Tibial artery (tissue), 4 donors: ENCODE data around the gene ADAMTS7.
"Not testable (repeated sequence)": the region's sequence is repeated elsewhere in the genome, so short reads cannot be mapped to it uniquely, and the experiment has no call there.

Source experiments
- DNase-seq, 2 donors: peaks; one replicate each; pipeline ENCODE4 v3.0.0-alpha.2; 2019
- H3K27ac ChIP-seq, 2 donors: fragments of 200-600 bp; sonication (generic) in 1 of 2; 1 replicate in 1 of 2; 2 replicates in 1 of 2; pipeline ENCODE4 v1.5.1; 2018 to 2019; ENCODE audit warnings: mild to moderate bottlenecking in 1 of 2
- H3K27me3 ChIP-seq, 2 donors: fragments of 200-600 bp; sonication (generic) in 1 of 2; one replicate each; pipeline versions ENCODE4 v1.5.1 to v1.6.0; 2016 to 2019
- H3K36me3 ChIP-seq, 3 donors: fragments of 200-600 bp; sonication (generic) in 2 of 3; one replicate each; pipeline ENCODE4 v1.5.1; 2016 to 2019; ENCODE audit warnings: mild to moderate bottlenecking in 2 of 3
- H3K4me1 ChIP-seq, 4 donors: fragments of 200-600 bp; sonication (generic) in 2 of 4; 1 replicate in 3 of 4; 2 replicates in 1 of 4; pipeline ENCODE4 v1.5.1; 2016 to 2019
- H3K4me3 ChIP-seq, 2 donors: fragments of 200-600 bp; sonication (generic) in 1 of 2; 1 replicate in 1 of 2; 2 replicates in 1 of 2; pipeline ENCODE4 v1.5.1; 2018 to 2019; ENCODE audit warnings: mild to moderate bottlenecking in 2 of 2
- H3K9me3 ChIP-seq, 3 donors: fragments of 200-600 bp; sonication (generic) in 1 of 3; one replicate each; pipeline ENCODE4 v1.5.1; 2016 to 2019
- intact Hi-C: fragments of 100-400 bp; cut with DNase I; formaldehyde crosslinking; loops from one replicate; pipeline ENCODE4 v1.15.0; 2023; ENCODE audit warnings: low total_unique reads
- TF ChIP-seq, protein P1 (sequence below), 2 experiments: fragments of 200-600 bp in 1 of 2; fragments of 450-650 bp in 1 of 2; IDR thresholded peaks; one replicate each; pipeline ENCODE4 v1.5.1; 2017 to 2019; ENCODE audit warnings: antibody characterized with exemption in 2 of 2, mild to moderate bottlenecking in 1 of 2, moderate library complexity in 1 of 2

The ADAMTS7 gene

DNA sequence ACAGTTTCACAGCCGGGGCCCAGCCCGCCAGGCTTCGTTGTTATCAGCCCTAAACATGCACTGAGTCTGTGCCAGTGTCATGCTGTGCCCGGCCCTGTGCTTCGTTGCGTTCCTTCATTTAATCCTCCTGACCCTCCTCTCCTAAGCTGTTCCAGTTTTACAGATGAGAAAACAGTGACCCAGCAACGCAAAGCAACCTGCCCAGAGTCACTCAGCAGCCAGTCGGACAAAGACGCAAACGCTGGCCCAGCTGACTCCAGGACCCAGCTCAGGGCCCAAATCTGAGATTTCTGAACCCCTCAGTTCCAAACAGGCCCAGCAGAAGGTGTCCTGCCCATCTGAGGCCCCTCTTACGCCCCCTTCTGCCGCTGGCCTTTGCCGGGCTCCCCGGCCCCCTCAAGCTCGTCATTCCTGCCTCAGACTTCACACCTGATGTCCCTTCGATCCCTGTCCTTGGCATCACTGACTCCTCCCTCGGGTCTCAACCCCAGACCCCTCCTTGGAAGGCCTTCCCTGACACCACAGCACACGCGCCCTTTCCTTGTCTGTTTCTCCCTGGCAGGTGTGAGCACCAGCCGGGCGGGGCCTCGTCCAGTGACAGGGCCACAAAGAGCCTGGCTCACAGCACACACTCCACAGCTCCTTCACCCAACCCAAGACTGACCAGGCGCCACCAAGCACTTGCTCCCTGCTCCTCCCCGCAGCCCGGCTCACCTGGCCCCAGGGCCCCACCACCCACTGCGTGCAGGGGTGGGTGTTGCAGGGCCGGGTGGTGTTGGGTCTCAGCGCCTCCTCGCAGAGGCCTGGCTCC, 48.1 kb downstream of the ADAMTS7 start:
- intact Hi-C loops, result no loop called here
- peaks cover 0 to 21% (median 10%) of the 10 kb centered on the region in 4 donors for H3K4me1 ChIP-seq
- no peaks in the 10 kb centered on the region for H3K9me3 ChIP-seq
- H3K36me3 ChIP-seq, result no peaks in the 10 kb centered on the region
- H3K27ac ChIP-seq, result no peak overlapping the region
- H3K27me3 ChIP-seq, result no peaks in the 10 kb centered on the region
- H3K4me3 ChIP-seq, result no peak overlapping the region
- peak in 1 of 2 donors; percentile 55 for DNase-seq
- TF ChIP-seq, protein P1, sequence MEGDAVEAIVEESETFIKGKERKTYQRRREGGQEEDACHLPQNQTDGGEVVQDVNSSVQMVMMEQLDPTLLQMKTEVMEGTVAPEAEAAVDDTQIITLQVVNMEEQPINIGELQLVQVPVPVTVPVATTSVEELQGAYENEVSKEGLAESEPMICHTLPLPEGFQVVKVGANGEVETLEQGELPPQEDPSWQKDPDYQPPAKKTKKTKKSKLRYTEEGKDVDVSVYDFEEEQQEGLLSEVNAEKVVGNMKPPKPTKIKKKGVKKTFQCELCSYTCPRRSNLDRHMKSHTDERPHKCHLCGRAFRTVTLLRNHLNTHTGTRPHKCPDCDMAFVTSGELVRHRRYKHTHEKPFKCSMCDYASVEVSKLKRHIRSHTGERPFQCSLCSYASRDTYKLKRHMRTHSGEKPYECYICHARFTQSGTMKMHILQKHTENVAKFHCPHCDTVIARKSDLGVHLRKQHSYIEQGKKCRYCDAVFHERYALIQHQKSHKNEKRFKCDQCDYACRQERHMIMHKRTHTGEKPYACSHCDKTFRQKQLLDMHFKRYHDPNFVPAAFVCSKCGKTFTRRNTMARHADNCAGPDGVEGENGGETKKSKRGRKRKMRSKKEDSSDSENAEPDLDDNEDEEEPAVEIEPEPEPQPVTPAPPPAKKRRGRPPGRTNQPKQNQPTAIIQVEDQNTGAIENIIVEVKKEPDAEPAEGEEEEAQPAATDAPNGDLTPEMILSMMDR (IDR thresholded peaks at IDR 0.05), result no peak

DNA sequence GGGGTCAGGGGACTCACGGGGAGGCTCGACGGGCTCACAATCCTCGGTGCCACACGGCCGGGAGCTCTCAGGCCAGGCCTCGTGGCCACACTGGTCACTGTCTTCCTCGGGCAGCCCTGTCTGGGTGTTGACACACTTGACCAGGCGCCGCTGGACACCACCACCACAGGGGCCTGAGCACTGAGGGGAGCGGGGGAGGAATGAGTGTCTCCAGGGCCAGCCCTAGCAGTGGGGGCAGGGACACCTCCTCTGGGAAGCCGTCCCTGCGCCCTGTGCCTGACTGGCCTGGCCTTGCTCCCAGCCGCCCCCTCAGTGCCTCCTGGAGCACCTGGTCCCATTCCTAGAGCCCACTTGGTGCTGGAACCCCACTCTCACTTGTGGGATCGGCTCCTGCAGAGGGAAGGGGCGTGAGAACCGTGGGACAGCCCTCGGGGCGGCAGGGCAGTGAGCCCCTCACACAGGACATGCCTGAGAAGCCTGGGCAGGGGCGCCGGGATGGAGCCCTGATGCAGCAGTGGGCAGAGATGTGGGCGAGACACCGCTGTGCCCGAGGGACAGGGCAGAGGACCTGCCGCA, 48.8 kb downstream of the ADAMTS7 start:
- H3K27me3 ChIP-seq, H3K27ac ChIP-seq, DNase-seq, H3K36me3 ChIP-seq, intact Hi-C loops, H3K4me3 ChIP-seq, H3K9me3 ChIP-seq: not testable (repeated sequence)
- H3K4me1 ChIP-seq, result peaks cover 0 to 25% (median 13%) of the 10 kb centered on the region in 4 donors

DNA sequence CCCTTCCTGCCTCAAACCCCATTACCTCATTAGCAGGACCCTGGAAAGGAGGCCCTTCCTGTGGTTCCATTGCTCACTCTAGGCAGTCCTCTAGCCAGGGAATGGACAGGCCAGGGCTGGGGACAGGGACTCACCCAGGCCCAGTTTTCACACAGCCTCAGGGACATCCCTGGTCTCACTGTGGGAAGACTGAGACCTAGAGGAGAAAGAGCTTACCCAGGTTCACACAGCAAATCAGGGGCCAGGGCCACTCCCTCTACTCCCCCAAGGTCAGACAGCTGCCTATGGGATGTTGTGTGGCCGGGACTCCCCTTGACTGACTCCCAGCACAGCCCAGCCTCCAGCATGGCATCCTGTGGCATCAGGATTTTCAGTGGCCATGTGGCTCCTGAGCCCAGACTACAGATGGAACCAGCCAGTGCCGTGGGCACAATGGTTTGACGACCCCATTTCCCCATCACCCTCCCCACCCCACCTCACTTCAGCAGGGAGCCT, 49.3 kb downstream of the ADAMTS7 start:
- Histone ChIP-seq H3K27ac (peak overlapping the region in 1 of 2 donors; percentile 83), H3K27me3 (no peaks in the 10 kb centered on the region), H3K9me3 (no peaks in the 10 kb centered on the region), H3K4me3 (no peak overlapping the region), H3K36me3 (no peaks in the 10 kb centered on the region), H3K4me1 (peaks cover 0 to 30% (median 18%) of the 10 kb centered on the region in 4 donors)
- TF ChIP-seq, protein P1 (IDR thresholded peaks at IDR 0.05), result no peak
- DNase-seq, result no peak
- intact Hi-C loops, result no loop called here

DNA sequence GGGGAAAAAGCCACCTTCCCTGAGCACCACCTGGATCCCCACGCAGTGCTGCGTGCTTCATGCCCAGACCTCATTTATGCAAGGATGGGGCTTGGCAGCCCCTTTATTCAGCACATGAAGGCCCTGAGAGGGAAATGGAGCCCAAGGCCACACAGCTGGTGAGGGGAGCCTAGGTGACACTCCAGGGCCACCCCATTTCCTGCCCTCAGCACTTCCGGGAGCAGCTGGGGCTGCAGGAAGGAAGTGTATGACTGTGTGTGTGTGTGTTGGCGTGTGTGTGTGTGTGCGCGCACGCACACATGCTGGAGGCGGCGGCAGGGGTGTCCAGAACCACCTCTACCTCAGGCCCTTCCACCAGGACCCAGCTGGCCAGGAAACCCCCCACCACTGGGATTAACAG, 49.8 kb downstream of the ADAMTS7 start:
- H3K9me3 ChIP-seq, intact Hi-C loops: not testable (repeated sequence)
- DNase-seq, result peak in 1 of 2 donors; percentile 21

DNA sequence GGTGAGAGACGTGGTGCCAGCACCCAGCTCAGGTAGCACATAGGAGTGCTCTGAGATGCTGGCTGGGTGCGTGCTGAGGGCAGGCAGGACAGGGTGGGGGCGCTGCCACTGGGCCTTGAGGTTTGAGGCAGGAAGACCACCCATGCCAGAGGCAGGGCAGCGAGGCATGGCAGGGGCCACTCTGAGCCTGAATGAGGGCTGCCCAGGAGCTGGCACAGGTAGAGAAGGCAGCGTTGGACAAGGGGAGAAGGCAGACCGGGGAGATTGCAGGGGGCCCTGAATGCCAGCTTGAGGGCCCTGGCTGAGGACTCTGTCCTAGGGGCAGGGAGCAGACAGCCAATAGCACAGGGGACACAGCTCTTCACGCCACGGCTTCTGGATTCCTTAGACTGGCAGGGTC, 50.2 kb downstream of the ADAMTS7 start:
- intact Hi-C loops, result no loop called here
- peak in 1 of 2 donors; percentile 18 for DNase-seq
- H3K27ac ChIP-seq, result peak overlapping the region; percentile 75 to 83

More for the DNA sequence above, 49.8 kb downstream of the ADAMTS7 start:
- H3K27me3 ChIP-seq, H3K36me3 ChIP-seq, H3K4me3 ChIP-seq: not testable (repeated sequence)
- Histone ChIP-seq H3K4me1 (peaks cover 0 to 34% (median 21%) of the 10 kb centered on the region in 4 donors), H3K27ac (peak overlapping the region in 1 of 2 donors; percentile 83)

DNA sequence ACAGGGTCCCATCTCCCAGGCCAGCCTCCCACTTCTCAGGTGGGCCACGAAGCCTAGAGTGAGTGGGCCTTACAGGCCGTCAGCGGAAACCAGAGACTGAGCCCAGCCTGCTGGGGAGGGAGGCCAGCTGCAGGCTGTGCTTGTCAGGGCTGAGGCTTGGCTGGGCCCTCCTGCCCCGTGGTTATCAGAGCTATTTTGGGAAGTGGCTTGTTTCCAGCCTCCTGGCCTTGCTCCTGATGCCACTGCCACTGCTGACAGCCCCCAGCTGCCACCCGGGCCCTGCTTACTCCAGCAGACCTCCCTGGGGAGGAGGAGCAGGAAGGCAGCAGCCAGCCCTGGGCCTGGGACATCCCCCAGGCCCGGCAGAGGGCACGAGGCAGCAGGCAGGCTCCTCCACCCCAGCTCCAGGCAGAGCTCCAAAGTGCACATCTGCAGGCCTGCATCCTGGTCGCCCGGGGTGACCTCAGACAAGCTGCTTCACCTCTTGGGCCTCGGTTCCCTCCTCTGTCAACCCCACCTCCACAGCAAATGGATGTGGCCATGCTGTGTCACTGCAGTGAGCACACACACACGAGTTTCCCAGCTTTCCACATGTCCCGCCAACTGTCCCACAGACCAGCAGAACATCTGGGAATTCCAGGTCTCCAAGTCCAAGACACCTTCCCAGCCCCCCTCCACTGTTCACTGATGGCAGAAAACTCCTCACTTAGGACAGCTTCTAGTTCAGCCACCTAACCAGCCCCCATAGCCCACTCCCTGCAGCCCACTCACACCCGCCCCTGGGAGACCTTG, 51.0 kb downstream of the ADAMTS7 start:
- H3K27me3 ChIP-seq, H3K9me3 ChIP-seq, H3K4me3 ChIP-seq, intact Hi-C loops, H3K36me3 ChIP-seq: not testable (repeated sequence)
- peaks cover 0 to 43% (median 23%) of the 10 kb centered on the region in 4 donors for H3K4me1 ChIP-seq
- peak overlapping the region; percentile 75 to 83 for H3K27ac ChIP-seq
- TF ChIP-seq, protein P1 (IDR thresholded peaks at IDR 0.05), result peak in 1 of 2 experiments; percentile 30
- peak; percentile 64 to 92 for DNase-seq

More for the DNA sequence above, 50.2 kb downstream of the ADAMTS7 start:
- Histone ChIP-seq H3K27me3 (no peaks in the 10 kb centered on the region), H3K4me1 (peaks cover 0 to 38% (median 23%) of the 10 kb centered on the region in 4 donors), H3K9me3 (no peaks in the 10 kb centered on the region), H3K36me3 (no peaks in the 10 kb centered on the region), H3K4me3 (no peak overlapping the region)
- TF ChIP-seq, protein P1 (IDR thresholded peaks at IDR 0.05), result no peak

DNA sequence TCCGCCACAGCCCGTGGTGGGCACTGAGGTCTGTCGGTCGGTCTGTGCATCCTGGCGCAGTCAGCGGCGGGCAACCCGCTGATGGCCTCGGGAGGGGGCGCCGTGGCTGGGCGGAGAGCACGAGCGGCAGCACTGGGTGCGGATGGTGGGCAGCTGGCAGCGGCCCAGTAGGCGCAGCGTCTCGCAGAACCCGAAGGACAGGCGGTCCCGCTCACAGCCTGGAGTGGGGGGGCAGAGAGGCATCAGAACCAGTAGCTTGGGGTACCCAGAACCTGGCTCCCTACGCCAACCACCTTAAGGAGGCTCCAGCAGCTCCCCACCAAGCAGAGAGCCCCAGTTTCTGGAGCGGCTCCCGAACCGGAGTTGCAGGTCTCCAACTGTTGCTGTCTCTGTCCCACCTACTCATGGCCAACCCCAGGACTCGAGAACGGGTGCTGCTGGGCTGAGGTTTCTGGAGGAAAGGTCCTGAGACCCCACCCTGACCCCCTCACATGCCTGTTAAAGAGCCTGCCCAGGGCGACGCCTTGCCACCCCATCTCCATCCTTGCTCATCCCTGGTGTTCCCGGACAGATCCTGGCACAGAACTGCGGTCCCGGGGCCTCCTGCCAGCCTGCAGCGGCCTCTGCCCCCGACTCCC, 51.8 kb downstream of the ADAMTS7 start:
- intact Hi-C loops, result loop anchor here (10.0 kb wide), 1 partner anchor 115 kb away; the partner anchor contains the start of gene MORF4L1
- H3K27me3 ChIP-seq, DNase-seq, H3K9me3 ChIP-seq, H3K36me3 ChIP-seq, H3K4me3 ChIP-seq: not testable (repeated sequence)
- Histone ChIP-seq H3K4me1 (peaks cover 0 to 43% (median 23%) of the 10 kb centered on the region in 4 donors), H3K27ac (peak overlapping the region; percentile 75 to 83)

DNA sequence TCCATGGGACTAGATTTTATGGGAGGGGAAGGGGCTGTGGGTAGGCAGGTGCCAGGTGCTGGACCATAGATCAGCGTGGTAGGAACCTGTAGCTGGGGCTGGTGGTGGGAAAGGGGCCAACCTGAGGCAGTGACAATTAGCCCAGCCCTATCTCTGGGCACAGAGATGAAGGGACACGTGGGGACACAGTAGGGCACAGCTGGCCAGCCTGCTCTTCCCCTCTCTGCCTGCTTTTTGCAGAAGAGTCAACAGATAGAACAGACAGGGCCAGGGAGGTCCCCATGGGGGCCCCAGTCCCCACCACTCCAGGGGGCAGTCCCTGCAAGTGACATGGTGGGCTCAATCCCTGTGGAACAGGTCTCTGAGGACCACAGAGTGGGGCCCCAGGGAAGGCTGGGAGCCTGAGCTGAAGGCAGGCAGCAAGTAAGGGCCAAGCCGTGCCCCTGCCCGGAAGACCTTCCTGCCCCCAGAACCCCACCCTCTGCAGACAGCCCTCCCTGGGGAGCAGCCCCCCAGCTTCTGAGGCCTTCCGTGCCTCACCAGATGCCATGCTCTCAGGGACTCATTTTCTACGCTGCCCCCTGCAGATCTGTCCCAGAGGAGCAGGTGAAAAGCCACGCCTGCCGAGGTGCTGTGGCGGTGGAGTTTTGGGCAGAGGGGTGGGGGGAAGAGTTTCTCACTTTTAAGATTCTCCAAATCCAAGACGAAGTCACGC, 52.6 kb downstream of the ADAMTS7 start:
- H3K36me3 ChIP-seq, H3K27me3 ChIP-seq: not testable (repeated sequence)

More for the DNA sequence above, 52.6 kb downstream of the ADAMTS7 start:
- intact Hi-C loops, result loop anchor here (10.0 kb wide), 1 partner anchor 116 kb away; the partner anchor contains the start of gene MORF4L1
- not testable (repeated sequence) for H3K9me3 ChIP-seq, DNase-seq, H3K4me3 ChIP-seq
- H3K4me1 ChIP-seq, result peaks cover 0 to 43% (median 23%) of the 10 kb centered on the region in 4 donors
- peak overlapping the region; percentile 75 to 83 for H3K27ac ChIP-seq
